ENCODE data around the gene EPS8L3.
"Not testable (repeated sequence)": the region's sequence is repeated elsewhere in the genome, so short reads cannot be mapped to it uniquely, and the experiment has no call there.

The EPS8L3 gene

GRCh38 chr1:109732390-109732881 is 31.3 kb downstream of the EPS8L3 start:
- DNase-seq, result peak; percentile 64

GRCh38 chr1:109730666-109731065 is 33.1 kb downstream of the EPS8L3 start:
- DNase-seq, result no peak

GRCh38 chr1:109728870-109729269 is 34.9 kb downstream of the EPS8L3 start:
- no peak for DNase-seq

- no peak for DNase-seq
Observed at GRCh38 chr1:109726728-109727373, 36.9 kb downstream of the EPS8L3 start.

GRCh38 chr1:109726007-109726406 is 37.7 kb downstream of the EPS8L3 start:
- DNase-seq, result no peak

GRCh38 chr1:109725510-109725909 is 38.2 kb downstream of the EPS8L3 start:
- no peak for DNase-seq

- no peak for DNase-seq
Observed at GRCh38 chr1:109724933-109725332, 38.8 kb downstream of the EPS8L3 start.

- DNase-seq, result no peak
Observed at GRCh38 chr1:109722908-109723691, 40.6 kb downstream of the EPS8L3 start.

- DNase-seq, result no peak
Observed at GRCh38 chr1:109721971-109722370, 41.8 kb downstream of the EPS8L3 start.

- no peak for DNase-seq
Observed at GRCh38 chr1:109721042-109721441, 42.7 kb downstream of the EPS8L3 start.

GRCh38 chr1:109719337-109719837 is 44.3 kb downstream of the EPS8L3 start:
- no peak for DNase-seq

- no peak for DNase-seq
Observed at GRCh38 chr1:109718495-109718894, 45.2 kb downstream of the EPS8L3 start.

- DNase-seq, result no peak
Observed at GRCh38 chr1:109717729-109718128, 46.0 kb downstream of the EPS8L3 start.

GRCh38 chr1:109716570-109717090 is 47.1 kb downstream of the EPS8L3 start:
- no peak for DNase-seq

- no peak for DNase-seq
Observed at GRCh38 chr1:109716121-109716520, 47.6 kb downstream of the EPS8L3 start.

- no peak for DNase-seq
Observed at GRCh38 chr1:109714661-109715372, 48.9 kb downstream of the EPS8L3 start.

GRCh38 chr1:109713636-109714035 is 50.1 kb downstream of the EPS8L3 start:
- DNase-seq, result no peak

GRCh38 chr1:109712321-109712864 is 51.3 kb downstream of the EPS8L3 start:
- no peak for DNase-seq

GRCh38 chr1:109711593-109712320 is 52.0 kb downstream of the EPS8L3 start, which contains the start of gene GSTM5:
TSS of gene GSTM5 (plus strand) at chr1:109712251. CDS start at chr1:109712313, 62 bp downstream.
- not testable (repeated sequence) for DNase-seq

- not testable (repeated sequence) for DNase-seq
Observed at GRCh38 chr1:109709822-109710221, 53.9 kb downstream of the EPS8L3 start.

- not testable (repeated sequence) for DNase-seq
Observed at GRCh38 chr1:109708949-109709348, 54.8 kb downstream of the EPS8L3 start.

- DNase-seq, result no peak
Observed at GRCh38 chr1:109705411-109705810, 58.3 kb downstream of the EPS8L3 start.
